DMS 273 treated with DMSO at 0.1 percent for 48 hours (cell line): ENCODE data around the gene OSBPL1A.

ENCODE experiments used
- DNase-seq: peaks from one replicate; lab custom pipeline; 2025; lab: John Stamatoyannopoulos, UW

Gene OSBPL1A

GRCh38 chr18:24341361-24341760, 56.3 kb downstream of the OSBPL1A start:
- DNase-seq = no peak

DNA sequence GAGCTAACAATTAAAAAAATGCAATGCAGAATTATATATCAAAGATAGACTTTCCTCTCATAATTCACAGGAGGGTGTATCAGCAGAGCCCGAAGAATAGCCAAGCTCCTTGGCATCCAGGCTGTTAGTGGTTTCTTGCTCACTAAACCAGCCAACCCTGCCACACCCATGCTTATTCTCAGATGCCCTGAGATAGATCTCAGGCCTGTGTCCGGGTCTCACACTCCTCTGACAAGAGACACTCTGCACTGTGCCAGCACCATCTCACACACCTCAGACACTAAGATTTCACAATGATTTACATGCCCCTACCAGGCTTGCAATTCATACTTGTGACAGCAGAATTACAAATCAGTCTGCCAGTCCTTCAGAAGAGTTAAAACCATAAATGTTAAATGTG, 64.5 kb downstream of the OSBPL1A start:
- DNase-seq = no peak

DNA sequence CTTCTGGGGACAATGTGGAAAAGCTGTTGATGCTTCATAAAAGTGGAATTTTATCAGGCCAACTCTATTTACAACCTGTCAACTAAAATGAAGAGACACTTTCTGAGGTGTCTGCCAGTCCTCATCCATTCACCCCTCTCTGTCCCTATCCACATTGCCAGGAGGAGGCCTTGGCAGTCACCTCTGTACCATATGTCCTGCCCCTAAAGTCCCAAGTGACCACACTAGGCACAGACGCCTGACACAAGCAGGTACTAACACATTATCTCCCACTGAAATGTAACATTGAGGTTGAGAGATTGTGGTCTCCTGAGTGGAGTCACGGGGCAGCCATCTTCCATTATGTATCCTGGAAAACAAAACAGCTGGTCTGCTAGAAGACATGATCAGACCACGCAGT, 71.4 kb downstream of the OSBPL1A start:
- no peak for DNase-seq

GRCh38 chr18:24322584-24323136, 75.0 kb downstream of the OSBPL1A start:
- DNase-seq = no peak

DNA sequence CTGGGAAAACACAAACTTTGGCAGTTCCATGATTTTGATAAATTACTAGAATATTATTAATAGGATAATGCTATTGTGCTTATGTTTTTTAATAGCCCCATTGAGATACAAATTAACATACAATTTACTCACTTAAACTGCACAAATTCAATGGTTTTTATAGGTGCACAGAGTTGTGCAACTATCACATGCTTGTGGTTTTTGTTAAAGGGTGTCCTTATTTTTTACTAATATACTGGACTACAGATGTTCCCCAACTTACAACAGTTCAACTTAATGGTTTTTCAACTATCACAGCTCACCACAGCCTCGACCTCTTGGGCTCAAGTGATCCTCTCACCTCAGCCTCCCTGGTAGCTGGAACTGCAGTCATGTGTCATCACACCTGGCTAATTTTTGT, 76.6 kb downstream of the OSBPL1A start:
- DNase-seq = no peak

GRCh38 chr18:24319757-24320156, 77.9 kb downstream of the OSBPL1A start:
- no peak for DNase-seq

GRCh38 chr18:24317370-24317769, 80.3 kb downstream of the OSBPL1A start:
- no peak for DNase-seq

GRCh38 chr18:24315170-24315569, 82.5 kb downstream of the OSBPL1A start:
- no peak for DNase-seq

GRCh38 chr18:24306201-24306600, 91.4 kb downstream of the OSBPL1A start:
- DNase-seq = no peak

GRCh38 chr18:24300703-24301102, 96.9 kb downstream of the OSBPL1A start:
- DNase-seq = no peak

- DNase-seq = no peak
Measured at GRCh38 chr18:24296276-24296675, 101.3 kb downstream of the OSBPL1A start.

- DNase-seq = no peak
Measured at GRCh38 chr18:24293254-24293653, 104.4 kb downstream of the OSBPL1A start.

GRCh38 chr18:24278591-24278990, 119.0 kb downstream of the OSBPL1A start:
- no peak for DNase-seq

- no peak for DNase-seq
Measured at GRCh38 chr18:24277516-24278195, 120.0 kb downstream of the OSBPL1A start.

DNA sequence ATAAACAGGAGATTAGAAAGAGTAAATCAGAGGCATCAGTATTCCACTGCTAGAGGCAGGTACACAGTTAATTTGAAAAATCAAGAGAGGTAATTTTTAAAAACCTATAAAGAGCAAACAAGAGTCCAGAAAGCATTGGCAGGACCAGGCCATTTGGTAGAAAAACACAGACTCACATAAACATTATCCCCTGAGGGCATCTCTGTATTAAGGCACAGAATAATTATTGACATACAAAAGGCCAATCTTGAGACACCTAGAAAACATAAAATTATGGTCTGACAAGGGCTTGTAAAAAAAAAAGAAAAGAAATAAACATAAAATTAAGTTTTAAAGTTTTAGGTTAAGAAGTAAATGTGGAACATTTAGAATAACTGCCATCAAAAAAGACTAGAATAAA, 120.6 kb downstream of the OSBPL1A start:
- no peak for DNase-seq

- no peak for DNase-seq
Measured at GRCh38 chr18:24274837-24275236, 122.8 kb downstream of the OSBPL1A start.

DNA sequence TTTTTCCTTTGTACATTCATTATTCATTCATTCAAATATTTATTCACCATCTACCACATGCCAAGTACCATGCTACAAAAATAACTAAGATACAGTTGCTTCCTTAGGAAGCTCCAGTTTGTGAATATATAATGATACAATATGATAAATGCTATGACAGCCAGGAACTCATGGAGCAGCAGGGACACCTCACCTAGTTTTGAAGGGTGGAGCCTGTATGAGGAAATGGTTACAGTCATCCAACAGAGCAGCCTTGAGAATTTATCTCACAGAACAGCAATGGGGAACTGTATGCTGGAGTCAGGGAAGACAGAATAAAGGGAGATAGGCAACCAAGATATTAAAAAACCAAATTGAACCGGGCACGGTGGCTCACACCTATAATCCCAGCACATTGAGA, 124.0 kb downstream of the OSBPL1A start:
- DNase-seq = no peak

DNA sequence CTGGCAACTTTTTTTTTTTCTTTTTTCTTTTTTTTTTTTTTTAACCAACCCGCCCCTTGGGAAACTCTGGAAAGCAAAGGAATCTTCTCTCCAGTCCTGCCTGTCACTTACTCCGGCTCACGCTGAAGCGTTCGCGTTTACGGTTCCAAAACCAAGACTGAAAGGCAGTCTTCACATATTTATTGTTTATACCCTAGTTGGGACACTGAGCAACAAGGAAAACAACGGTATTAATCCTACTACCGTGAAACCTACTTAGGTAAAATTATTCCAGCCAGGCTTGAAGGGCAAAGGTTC, 125.4 kb downstream of the OSBPL1A start:
- DNase-seq = no peak

DNA sequence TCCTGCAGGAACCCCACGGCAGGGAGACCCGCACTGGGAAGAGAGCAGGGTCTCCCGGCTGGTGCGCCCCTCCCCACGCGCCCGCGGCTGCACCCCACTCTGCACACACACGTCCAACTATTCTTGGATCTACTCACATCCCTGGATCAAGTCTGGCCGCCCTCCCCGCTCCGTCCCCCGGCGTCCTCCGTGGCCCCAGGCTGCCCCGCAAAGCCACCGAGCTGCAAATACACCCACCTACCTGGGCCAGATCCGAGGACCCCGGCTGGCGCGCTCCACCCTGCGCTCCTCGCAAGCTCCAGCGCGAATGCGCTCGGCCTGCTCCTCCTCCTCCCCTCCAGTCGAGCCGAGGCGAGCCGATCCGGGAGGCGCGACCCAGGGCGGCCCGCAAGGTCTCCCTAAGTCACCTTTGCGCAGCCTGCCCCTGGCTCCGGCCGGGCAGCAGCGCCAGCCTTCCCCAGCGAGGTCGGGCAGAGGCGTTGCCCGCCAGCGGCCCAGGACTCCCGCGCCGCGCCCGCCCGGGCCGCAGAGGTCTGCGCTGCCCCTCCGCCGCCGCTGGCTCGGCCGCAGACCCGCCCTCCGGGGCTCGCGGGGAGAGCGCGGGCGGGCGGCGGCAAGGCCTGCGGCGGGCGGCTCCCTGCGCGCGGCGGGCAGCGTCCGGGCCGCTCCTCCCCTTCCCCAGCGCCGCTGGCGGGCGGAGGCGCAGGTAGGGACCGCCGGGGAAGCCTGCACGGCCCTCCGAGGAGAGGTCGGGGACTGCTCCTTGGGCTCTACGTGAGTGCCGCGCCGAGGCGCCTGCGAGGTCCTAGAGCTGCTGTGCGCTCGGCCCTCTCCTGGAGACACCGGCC, 126.0 kb downstream of the OSBPL1A start:
- peak; percentile 36 for DNase-seq

DNA sequence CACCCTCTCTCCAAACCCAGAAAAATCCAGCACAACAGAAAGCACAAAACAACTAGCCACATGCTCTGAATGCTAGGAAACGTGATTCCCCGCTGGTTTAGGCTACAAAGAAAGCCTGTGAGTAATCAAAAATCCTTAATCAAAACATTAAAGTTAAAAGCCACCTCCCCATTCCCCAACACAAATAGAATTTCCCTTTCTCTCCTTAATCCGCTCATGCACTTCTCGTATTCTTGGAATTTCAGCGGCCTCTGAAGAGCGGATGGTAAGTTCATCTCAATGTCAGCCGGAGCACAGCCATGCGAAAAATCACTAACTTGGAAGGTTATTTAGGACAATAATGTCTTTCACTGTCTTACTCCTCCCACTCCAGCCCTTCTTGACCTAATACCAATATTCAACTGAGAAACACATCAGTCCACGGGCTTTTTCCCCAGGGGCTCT, 126.7 kb downstream of the OSBPL1A start:
- DNase-seq = no peak

GRCh38 chr18:24270358-24270936, 127.2 kb downstream of the OSBPL1A start:
- DNase-seq = no peak

DNA sequence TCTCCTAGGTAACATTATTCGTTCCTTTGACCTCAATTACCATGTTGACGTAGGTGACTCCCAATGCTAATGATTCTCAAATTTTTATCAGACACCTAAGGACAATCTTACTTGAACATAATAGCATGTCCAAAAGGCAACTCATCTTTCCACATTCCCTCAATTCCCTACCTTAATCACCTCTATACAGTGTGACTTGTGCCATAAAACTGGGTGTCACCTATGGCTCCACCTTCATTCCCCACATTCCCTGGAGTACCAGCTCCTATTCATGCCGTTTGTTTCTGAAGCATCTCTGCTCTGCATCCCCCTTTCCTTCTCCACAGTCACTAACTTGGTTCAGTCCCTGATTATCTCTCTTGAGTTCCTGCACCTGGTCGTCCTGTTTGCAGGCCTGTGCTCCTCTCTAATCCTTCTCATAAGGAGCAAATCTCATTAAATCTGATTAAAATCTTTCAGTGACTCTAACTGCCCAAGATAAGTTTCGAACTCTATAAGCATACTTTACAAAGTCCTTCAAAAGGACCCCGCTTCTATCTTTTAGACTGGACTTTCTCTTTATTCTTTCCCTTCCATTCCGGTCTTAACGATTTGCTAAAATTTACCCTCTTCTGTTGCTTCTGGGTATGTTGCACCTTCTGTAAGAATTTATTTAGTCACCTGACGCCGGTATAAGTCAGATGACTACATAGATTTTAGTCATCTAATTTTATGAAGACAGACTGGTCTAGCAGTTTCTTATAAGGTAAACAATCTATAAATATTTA, 128.7 kb downstream of the OSBPL1A start:
- no peak for DNase-seq
